ENCODE data around the gene CDH13. TPM values are rescaled to one million over a fixed set of nuclear protein-coding genes. Genes with fewer than 3 reads are reported as not detected.

CDH13 gene
- total RNA-seq, 4 donors from 2014 or later, result 12.5 to 35.9 (median 22.1) TPM

GRCh38 chr16:82625066-82625968, 1.5 kb upstream of the CDH13 start:
- ATAC-seq (ENCODE audit: low FRiP score), result no peak
- TF ChIP-seq CTCF (IDR thresholded peaks at IDR 0.05), result no peak
- no peak for DNase-seq (ENCODE audit: low spot score)

DNA sequence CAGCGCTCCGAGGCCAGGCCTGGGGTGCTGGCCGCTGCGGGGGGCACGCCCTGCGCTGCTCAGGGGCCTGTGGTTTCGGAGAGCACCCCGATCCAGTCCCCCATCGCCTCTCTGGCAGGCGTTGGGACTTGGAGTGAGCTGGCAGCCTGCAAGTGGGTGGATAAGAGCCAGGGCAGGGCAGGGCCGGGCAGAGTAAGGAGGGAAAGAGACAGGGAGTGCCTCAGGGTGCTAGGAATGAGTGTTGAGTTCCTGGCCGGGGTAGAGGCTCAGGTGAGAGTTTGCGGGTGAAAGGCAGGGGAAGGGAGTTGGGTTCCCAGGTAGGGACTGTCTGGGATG, 1.3 kb downstream of the CDH13 start:
- no peak for TF ChIP-seq CTCF (IDR thresholded peaks at IDR 0.05)
- DNase-seq (ENCODE audit: low spot score), result no peak
- ATAC-seq (ENCODE audit: low FRiP score), result no peak

DNA sequence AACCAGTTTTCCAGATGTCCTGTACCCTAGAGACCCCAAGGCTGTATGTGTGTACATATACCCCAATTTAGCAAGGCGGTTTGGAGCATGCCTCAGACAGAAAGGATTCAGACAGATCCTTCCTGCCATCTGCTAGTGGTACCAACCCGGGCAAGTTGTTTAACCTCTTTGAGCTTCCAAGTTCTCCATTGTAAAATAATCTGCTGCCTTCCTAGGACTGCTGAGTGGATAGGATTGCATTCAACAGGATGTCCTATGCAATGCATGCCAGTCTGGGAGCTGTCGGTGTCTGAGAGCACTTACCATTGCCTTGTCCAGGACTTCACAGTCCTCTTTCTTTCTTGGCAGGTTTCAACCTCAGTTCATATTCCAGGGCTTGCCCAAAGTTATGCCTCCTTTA, 1.9 kb downstream of the CDH13 start:
- TF ChIP-seq CTCF (IDR thresholded peaks at IDR 0.05), result no peak
- DNase-seq (ENCODE audit: low spot score) (no peak), ATAC-seq (ENCODE audit: low FRiP score) (no peak)

GRCh38 chr16:82629441-82630027, 2.8 kb downstream of the CDH13 start:
- no peak for TF ChIP-seq CTCF (IDR thresholded peaks at IDR 0.05)
- no peak for ATAC-seq (ENCODE audit: low FRiP score)
- no peak for DNase-seq (ENCODE audit: low spot score)

- ATAC-seq (ENCODE audit: low FRiP score) (no peak), DNase-seq (ENCODE audit: low spot score) (no peak)
- TF ChIP-seq CTCF (IDR thresholded peaks at IDR 0.05), result no peak
These were observed 3.5 kb downstream of the CDH13 start for GRCh38 chr16:82630219-82630618.

GRCh38 chr16:82630688-82631087, 3.9 kb downstream of the CDH13 start:
- ATAC-seq (ENCODE audit: low FRiP score) (no peak), DNase-seq (ENCODE audit: low spot score) (no peak)
- TF ChIP-seq CTCF (IDR thresholded peaks at IDR 0.05), result no peak
